SW480 (cell line): ENCODE results near the gene REC114.

Source experiments
- DNase-seq: peaks from one replicate; pipeline ENCODE4 v3.0.0-alpha.2; 2016; ENCODE audit warnings: low spot score

The REC114 gene

DNA sequence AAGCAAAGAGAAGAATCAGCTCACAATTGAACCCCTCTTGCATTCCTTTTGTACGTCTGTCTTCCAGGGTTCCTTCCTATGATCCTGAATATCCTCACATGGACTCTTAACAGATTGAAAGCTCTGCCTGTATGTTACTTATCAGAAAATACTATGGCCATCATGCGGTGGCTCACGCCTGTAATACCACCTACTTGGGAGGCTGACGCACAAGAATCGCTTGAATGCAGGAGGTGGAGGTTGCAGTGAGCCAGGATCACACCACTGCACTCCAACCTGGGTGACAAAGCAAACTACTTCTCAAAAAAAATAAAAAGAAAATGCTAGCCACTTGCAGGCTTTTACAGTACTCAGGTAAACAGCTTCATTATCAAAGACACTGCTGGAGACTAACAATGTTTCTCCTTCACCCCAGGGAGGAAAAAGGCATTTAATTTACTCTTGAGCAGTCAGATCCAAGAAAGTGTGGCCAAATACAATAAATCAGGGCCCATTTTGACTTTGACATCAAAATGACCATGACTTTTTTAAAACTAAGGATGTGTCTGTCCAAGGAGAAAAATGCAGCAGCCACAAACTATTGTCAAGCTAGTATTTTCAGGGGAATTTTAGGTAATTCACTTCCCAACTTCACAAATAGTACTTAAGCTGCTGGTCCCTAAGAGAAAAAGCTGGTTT, 162.9 kb downstream of the REC114 start:
- DNase-seq = no peak

DNA sequence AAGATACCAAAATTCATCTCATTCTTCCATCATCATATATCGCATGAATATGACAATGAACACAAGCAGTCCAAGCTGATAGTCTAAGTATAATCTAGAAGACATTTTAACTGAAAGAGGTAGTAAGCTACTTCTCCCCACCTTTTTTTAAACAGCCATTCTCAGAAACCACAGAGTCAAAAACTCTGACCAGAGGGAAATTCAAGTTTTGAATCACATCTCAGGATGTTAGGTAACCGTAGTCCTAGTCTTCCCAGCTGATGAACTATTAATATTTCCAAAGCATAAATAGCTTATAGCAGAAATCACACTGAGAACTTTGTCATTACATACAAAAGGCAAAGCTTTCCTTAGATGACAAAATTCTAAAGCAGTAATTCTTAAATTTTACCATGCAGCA, 164.4 kb downstream of the REC114 start:
- no peak for DNase-seq

GRCh38 chr15:73607843-73608242, 164.9 kb downstream of the REC114 start:
- no peak for DNase-seq

GRCh38 chr15:73608475-73608874, 165.5 kb downstream of the REC114 start:
- DNase-seq = no peak

- no peak for DNase-seq
Observed at GRCh38 chr15:73608941-73609340, 166.0 kb downstream of the REC114 start.
